NCI-H1105 (cell line): ENCODE results near the gene C19orf18.
A peak's percentile ranks its signal among the peaks of the same experiment; 100 is the strongest.

ENCODE experiments used
- DNase-seq: peaks from one replicate; lab custom pipeline; 2025; lab: John Stamatoyannopoulos, UW

C19orf18 gene

GRCh38 chr19:57947419-57948134 is 26.8 kb downstream of the C19orf18 start, which contains the start of gene ZNF256:
Gene ZNF256, minus strand, starts transcription at chr19:57947706. Its CDS starts 232 bp downstream, at chr19:57947474.
- peak; percentile 45 for DNase-seq

GRCh38 chr19:57947088-57947418 is 27.3 kb downstream of the C19orf18 start:
- DNase-seq, result no peak

- no peak for DNase-seq
Measured at GRCh38 chr19:57946316-57946715, 28.0 kb downstream of the C19orf18 start.

- no peak for DNase-seq
Measured at GRCh38 chr19:57941593-57941992, 32.7 kb downstream of the C19orf18 start.

- DNase-seq, result no peak
Measured at GRCh38 chr19:57935731-57936130, 38.6 kb downstream of the C19orf18 start.

- DNase-seq, result no peak
Measured at GRCh38 chr19:57934820-57935665, 39.3 kb downstream of the C19orf18 start, which contains the start of gene ZNF418. Gene ZNF418, minus strand, starts transcription at chr19:57935402. Its CDS starts 1,580 bp downstream, at chr19:57933822.

GRCh38 chr19:57927587-57927986 is 46.7 kb downstream of the C19orf18 start:
- no peak for DNase-seq

GRCh38 chr19:57916168-57916995 is 58.0 kb downstream of the C19orf18 start, which contains the start of gene ZNF417:
Gene ZNF417, minus strand, starts transcription at chr19:57916592. Its CDS starts 181 bp downstream, at chr19:57916411.
- peak; percentile 96 for DNase-seq

GRCh38 chr19:57914531-57914930 is 59.8 kb downstream of the C19orf18 start:
- no peak for DNase-seq
